GM21786 (cell line): Measurements from ENCODE around the gene GRAP2.
"Not testable (repeated sequence)": the region's sequence is repeated elsewhere in the genome, so short reads cannot be mapped to it uniquely, and the experiment has no call there.

Experiments used
- ATAC-seq: cut with Tn5 transposase; IDR thresholded peaks from one replicate; pipeline ENCODE4 v1.9.1; 2021; ENCODE audit not compliant: unreplicated experiment

GRAP2 gene

GRCh38 chr22:39943337-39943736 lies 42.5 kb downstream of the GRAP2 start:
- ATAC-seq: no peak

GRCh38 chr22:39943953-39944872 lies 43.3 kb downstream of the GRAP2 start:
- ATAC-seq: no peak

- no peak for ATAC-seq
Observed at GRCh38 chr22:39946126-39946502, 45.2 kb downstream of the GRAP2 start.

GRCh38 chr22:39946503-39947219 lies 45.8 kb downstream of the GRAP2 start:
- no peak for ATAC-seq

GRCh38 chr22:39947220-39948216 lies 46.6 kb downstream of the GRAP2 start:
- no peak for ATAC-seq

GRCh38 chr22:39949964-39950737 lies 49.3 kb downstream of the GRAP2 start:
- ATAC-seq: no peak

GRCh38 chr22:39951603-39952293 lies 50.9 kb downstream of the GRAP2 start:
- ATAC-seq: not testable (repeated sequence)

- ATAC-seq: no peak
Observed at GRCh38 chr22:39952347-39952746, 51.5 kb downstream of the GRAP2 start.

GRCh38 chr22:39953101-39953500 lies 52.2 kb downstream of the GRAP2 start:
- no peak for ATAC-seq

GRCh38 chr22:39954584-39955055 lies 53.7 kb downstream of the GRAP2 start:
- ATAC-seq: no peak

GRCh38 chr22:39955675-39956074 lies 54.8 kb downstream of the GRAP2 start:
- no peak for ATAC-seq

- ATAC-seq: no peak
Observed at GRCh38 chr22:39956932-39957664, 56.2 kb downstream of the GRAP2 start.

- ATAC-seq: no peak
Observed at GRCh38 chr22:39958009-39958711, 57.3 kb downstream of the GRAP2 start.

GRCh38 chr22:39958949-39959639 lies 58.2 kb downstream of the GRAP2 start:
- no peak for ATAC-seq

GRCh38 chr22:39959640-39960447 lies 59.0 kb downstream of the GRAP2 start, which contains the start of gene TMA7B:
Gene TMA7B (plus strand): TSS chr22:39960397. CDS start chr22:39964375, 3,978 bp downstream.
- no peak for ATAC-seq
